ENCODE data around the gene ANKRD23. TPM values are rescaled to one million over a fixed set of nuclear protein-coding genes. Genes with fewer than 3 reads are reported as not detected.

ANKRD23 gene
- total RNA-seq, 4 donors from 2014 or later: 3.0 to 8.2 (median 3.2) TPM

DNA sequence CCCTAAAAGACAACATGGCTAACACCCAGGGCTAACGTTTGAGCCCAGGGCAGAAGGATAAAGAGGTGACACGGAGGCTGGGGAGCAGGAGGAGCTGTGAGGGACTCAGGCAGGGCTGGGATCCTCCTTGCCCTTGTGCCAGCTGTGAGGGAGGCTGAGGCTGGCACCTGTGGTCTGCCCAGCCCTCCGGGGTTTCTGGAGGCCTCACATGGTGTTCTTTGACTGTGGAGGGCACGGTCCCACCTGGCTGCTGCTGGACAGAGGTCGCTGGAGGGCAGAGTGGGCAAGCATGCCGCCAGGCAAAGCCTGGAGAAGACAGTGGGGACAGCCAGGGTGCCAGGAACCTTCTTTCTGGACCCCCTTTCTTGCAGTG lies 54.6 kb downstream of the ANKRD23 start:
- 86 to 88% methylated on average over 5 to 6 of the region's 6 CpGs for WGBS, 2 donors
- no peaks in the 10 kb centered on the region for H3K27me3 ChIP-seq
- no peak for TF ChIP-seq POLR2A (IDR thresholded peaks at IDR 0.05)
- TF ChIP-seq, protein P1, sequence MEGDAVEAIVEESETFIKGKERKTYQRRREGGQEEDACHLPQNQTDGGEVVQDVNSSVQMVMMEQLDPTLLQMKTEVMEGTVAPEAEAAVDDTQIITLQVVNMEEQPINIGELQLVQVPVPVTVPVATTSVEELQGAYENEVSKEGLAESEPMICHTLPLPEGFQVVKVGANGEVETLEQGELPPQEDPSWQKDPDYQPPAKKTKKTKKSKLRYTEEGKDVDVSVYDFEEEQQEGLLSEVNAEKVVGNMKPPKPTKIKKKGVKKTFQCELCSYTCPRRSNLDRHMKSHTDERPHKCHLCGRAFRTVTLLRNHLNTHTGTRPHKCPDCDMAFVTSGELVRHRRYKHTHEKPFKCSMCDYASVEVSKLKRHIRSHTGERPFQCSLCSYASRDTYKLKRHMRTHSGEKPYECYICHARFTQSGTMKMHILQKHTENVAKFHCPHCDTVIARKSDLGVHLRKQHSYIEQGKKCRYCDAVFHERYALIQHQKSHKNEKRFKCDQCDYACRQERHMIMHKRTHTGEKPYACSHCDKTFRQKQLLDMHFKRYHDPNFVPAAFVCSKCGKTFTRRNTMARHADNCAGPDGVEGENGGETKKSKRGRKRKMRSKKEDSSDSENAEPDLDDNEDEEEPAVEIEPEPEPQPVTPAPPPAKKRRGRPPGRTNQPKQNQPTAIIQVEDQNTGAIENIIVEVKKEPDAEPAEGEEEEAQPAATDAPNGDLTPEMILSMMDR (IDR thresholded peaks at IDR 0.05): no peak
- H3K4me3 ChIP-seq (replicated peaks in 1 of 3): no peak overlapping the region
- no peaks in the 10 kb centered on the region for H3K36me3 ChIP-seq
- no peak overlapping the region for H3K27ac ChIP-seq
- no peak for DNase-seq
- intact Hi-C loops (cut with DNase I): no loop called here
- H3K9me3 ChIP-seq: no peaks in the 10 kb centered on the region
- H3K4me1 ChIP-seq: peaks cover 39 to 43% of the 10 kb centered on the region in 2 donors

DNA sequence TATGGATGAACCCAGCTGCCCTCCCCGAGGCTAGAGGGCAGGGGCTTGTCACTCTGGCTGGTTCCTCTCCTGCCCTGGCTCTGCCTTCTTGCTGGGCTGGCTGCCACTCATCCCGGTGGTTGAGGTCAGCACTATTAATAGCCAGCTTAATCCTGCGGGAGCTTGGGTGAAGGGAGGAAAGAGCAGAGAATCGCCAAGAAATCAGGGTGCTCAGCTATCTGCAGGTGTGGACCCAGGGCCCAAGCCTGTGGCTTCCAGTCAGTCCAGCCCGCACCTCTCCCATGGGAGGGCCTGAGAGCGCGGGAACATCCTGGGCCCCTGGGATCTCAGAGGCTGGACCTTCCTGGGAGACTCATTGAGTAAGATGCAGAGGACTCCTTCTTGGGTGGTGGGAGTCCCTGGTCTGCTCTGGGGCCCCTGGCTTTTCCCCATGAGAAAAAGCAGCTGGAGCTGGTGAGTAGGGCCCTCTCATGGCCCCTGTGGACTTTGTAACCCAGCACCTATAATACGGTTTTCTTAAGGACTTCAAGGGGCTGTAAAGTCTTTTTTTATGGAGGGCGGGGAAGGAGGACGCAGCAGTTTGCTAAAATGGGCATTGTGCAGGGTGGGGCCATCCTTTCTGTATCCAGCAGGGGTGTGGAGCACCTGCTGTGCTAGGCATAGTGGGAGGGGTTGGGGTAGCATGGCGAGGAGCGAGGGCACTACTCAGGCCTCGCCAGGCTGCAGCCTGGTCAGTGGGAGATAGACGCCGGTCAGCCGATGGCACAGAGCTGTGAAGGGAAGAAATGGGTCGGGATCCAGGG lies 55.2 kb downstream of the ANKRD23 start:
- no peaks in the 10 kb centered on the region for H3K36me3 ChIP-seq
- DNase-seq: peak; percentile 76 to 81
- TF ChIP-seq, protein P1 (IDR thresholded peaks at IDR 0.05): no peak
- TF ChIP-seq POLR2A (IDR thresholded peaks at IDR 0.05): no peak
- intact Hi-C loops (cut with DNase I): no loop called here
- H3K9me3 ChIP-seq: no peaks in the 10 kb centered on the region
- H3K4me3 ChIP-seq (replicated peaks in 1 of 3): no peak overlapping the region
- H3K4me1 ChIP-seq: peaks cover 39 to 43% of the 10 kb centered on the region in 2 donors
- H3K27ac ChIP-seq: peak overlapping the region; percentile 70 to 77 (median 70)
- 75 to 81% methylated on average over 15 to 16 of the region's 17 CpGs for WGBS, 2 donors
- H3K27me3 ChIP-seq: no peaks in the 10 kb centered on the region

MicroRNAs within 50 kb of the gene (microRNA counts, 767-probe panel; counts per million panel counts)
- microRNA hsa-miR-3127-5p: 0 counts per million in 2 donors

Small RNAs within 50 kb of the gene (microRNA-seq; reads per million reads assigned to microRNA genes)
- 4.0 reads per million, percentile 6 among the genes with 10 or more reads in this experiment for gene MIR3127

Small RNAs within 50 kb of the gene (small RNA-seq; reads per million reads assigned to genes)
- gene MIR3127: 0.66 reads per million

Other genes with a start within 250 kb of the ANKRD23 start
- gene KANSL3, start 205.7 kb downstream of the ANKRD23 start, total RNA-seq: 10 to 100 TPM; 46.2 to 65.5 (median 55.8) TPM
- gene FER1L5, start 201.3 kb downstream of the ANKRD23 start, total RNA-seq: 1 to 10 TPM in 1 of 4 donors, under 1 TPM in 3; 0.11 to 1.5 (median 0.34) TPM
- gene LMAN2L, start 104.0 kb downstream of the ANKRD23 start, total RNA-seq: 10 to 100 TPM; 22.8 to 32.9 (median 29.2) TPM
- 1 to 10 TPM; 6.6 to 9.5 (median 7.7) TPM for gene CNNM4, start 83.1 kb downstream of the ANKRD23 start, total RNA-seq
- 10 to 100 TPM; 18.2 to 22.8 (median 20.4) TPM for gene CNNM3, start 27.8 kb downstream of the ANKRD23 start, total RNA-seq
- gene ANKRD39, start 14.0 kb upstream of the ANKRD23 start, total RNA-seq: 10 to 100 TPM; 11.6 to 25.7 (median 14.1) TPM
- 10 to 100 TPM; 14.5 to 21.7 (median 19.3) TPM for gene SEMA4C, start 26.1 kb upstream of the ANKRD23 start, total RNA-seq
- gene FAM178B, start 142.6 kb upstream of the ANKRD23 start, total RNA-seq: not detected